SU-DHL-6 (cell line): Measurements from ENCODE around the gene CCDC167.

Source experiments
- H2AFZ ChIP-seq: fragments of 200-600 bp; sonication (generic); 2 replicates; pipeline ENCODE4 v1.6.1; 2014; ENCODE audit warnings: low read depth, mild to moderate bottlenecking, moderate library complexity, mixed read lengths, antibody characterized with exemption, low read length; ENCODE audit not compliant: severe bottlenecking
- H3F3A ChIP-seq: fragments of 200-600 bp; shearing (Covaris generic); 2 replicates; pipeline ENCODE4 v1.6.0; 2016; ENCODE audit warnings: antibody characterized with exemption, mild to moderate bottlenecking; ENCODE audit not compliant: insufficient read depth
- H3K27ac ChIP-seq: fragments of 200-600 bp; sonication (generic); 2 replicates; pipeline ENCODE4 v1.5.1; 2016; ENCODE audit warnings: low read depth, mild to moderate bottlenecking, low read length, moderate library complexity, mixed read lengths
- H3K27me3 ChIP-seq: fragments of 200-600 bp; sonication (generic), shearing (Covaris generic); 2 replicates; pipeline ENCODE4 v1.6.0; 2014; ENCODE audit warnings: mild to moderate bottlenecking, low read length
- H3K36me3 ChIP-seq: fragments of 200-600 bp; sonication (generic); 2 replicates; pipeline ENCODE4 v1.6.1; 2014; ENCODE audit warnings: mild to moderate bottlenecking, low read length, mixed read lengths
- H3K4me2 ChIP-seq: fragments of 300-600, 200-600 bp; shearing (Covaris generic), sonication (generic); 2 replicates; pipeline ENCODE4 v1.6.0; 2014; ENCODE audit warnings: low read length, low read depth, mild to moderate bottlenecking; ENCODE audit not compliant: poor library complexity, severe bottlenecking
- H3K4me3 ChIP-seq: fragments of 200-600 bp; sonication (generic); 2 replicates; pipeline ENCODE4 v1.5.1; 2014; ENCODE audit warnings: antibody characterized with exemption, low read length, mild to moderate bottlenecking, mixed read lengths; ENCODE audit not compliant: insufficient read depth, poor library complexity, severe bottlenecking
- H3K79me2 ChIP-seq: fragments of 200-600 bp; sonication (generic); 2 replicates; pipeline ENCODE4 v1.6.1; 2014; ENCODE audit warnings: mild to moderate bottlenecking, low read length, moderate library complexity; ENCODE audit not compliant: insufficient read depth
- H3K9ac ChIP-seq: fragments of 200-600 bp; sonication (generic); 2 replicates; pipeline ENCODE4 v1.7.0; 2014; ENCODE audit warnings: mild to moderate bottlenecking, low read length
- H3K9me2 ChIP-seq: fragments of 200-600 bp; sonication (generic); replicated peaks from 2 replicates; pipeline ENCODE4 v1.6.1; 2014; ENCODE audit warnings: low read length; ENCODE audit not compliant: insufficient read depth
- H3K9me3 ChIP-seq: fragments of 200-600 bp; sonication (generic); 2 replicates; pipeline ENCODE4 v1.6.1; 2014; ENCODE audit warnings: low read length, mixed read lengths; ENCODE audit not compliant: insufficient read depth
- H4K20me1 ChIP-seq: fragments of 200-600 bp; sonication (generic); 2 replicates; pipeline ENCODE4 v1.6.1; 2014; ENCODE audit warnings: low read depth, mild to moderate bottlenecking, antibody characterized with exemption, low read length, moderate library complexity, mixed read lengths
- EZH2phosphoT487 ChIP-seq: fragments of 200-600 bp; sonication (generic), shearing (Covaris generic); conservative IDR thresholded peaks from 2 replicates; pipeline ENCODE4 v1.6.1; 2018; ENCODE audit warnings: mild to moderate bottlenecking, antibody characterized with exemption, low read length, moderate library complexity, mixed read lengths
- TF ChIP-seq, protein P1 (sequence below): fragments of 200-600 bp; sonication (generic); IDR thresholded peaks from one replicate; pipeline ENCODE4 v1.5.1; 2017; ENCODE audit warnings: antibody characterized with exemption, mild to moderate bottlenecking, low read length, moderate library complexity; ENCODE audit not compliant: insufficient read depth, poor library complexity, severe bottlenecking

Gene CCDC167

DNA sequence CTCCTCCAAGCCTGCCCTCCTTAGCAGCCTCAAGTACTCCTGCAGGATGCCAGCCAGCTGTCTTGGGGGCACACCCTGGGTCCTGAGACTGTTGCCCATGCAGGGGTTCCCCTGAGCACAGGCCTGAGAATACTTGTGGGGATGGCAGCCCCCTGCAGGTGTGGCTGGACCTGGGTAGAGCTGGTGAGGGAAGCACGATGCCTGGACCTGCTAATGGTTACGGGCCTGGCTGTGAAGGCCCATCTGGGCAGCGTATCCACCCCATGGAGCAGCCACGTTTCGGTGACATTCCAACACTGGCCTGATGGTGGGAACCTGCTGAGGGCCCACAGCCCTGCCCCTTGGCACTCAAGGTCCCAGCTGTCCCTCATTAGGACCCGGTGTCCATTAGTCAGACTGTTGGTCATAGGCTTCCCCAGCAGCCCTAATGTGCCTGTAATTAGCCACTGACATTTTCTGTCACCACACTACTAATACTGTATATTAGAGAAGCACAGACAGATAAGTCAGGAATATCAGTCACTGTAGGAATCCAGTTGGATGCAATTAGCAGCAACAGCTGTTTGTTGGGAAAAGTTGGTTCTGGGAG lies 20.3 kb downstream of the CCDC167 start:
- Histone ChIP-seq H3K27me3 (no peaks in the 10 kb centered on the region), H3F3A (no peaks in the 10 kb centered on the region), H3K9ac (no peak overlapping the region), H3K79me2 (no peaks in the 10 kb centered on the region), H2AFZ (no peak overlapping the region), H3K4me3 (no peak overlapping the region), H3K36me3 (no peaks in the 10 kb centered on the region), H3K27ac (no peak overlapping the region), H4K20me1 (no peaks in the 10 kb centered on the region; the same call in 1 of the 2 replicates), H3K9me2 (no peaks in the 10 kb centered on the region), H3K4me2 (no peak overlapping the region), H3K9me3 (no peaks in the 10 kb centered on the region)
- TF ChIP-seq, protein P1, sequence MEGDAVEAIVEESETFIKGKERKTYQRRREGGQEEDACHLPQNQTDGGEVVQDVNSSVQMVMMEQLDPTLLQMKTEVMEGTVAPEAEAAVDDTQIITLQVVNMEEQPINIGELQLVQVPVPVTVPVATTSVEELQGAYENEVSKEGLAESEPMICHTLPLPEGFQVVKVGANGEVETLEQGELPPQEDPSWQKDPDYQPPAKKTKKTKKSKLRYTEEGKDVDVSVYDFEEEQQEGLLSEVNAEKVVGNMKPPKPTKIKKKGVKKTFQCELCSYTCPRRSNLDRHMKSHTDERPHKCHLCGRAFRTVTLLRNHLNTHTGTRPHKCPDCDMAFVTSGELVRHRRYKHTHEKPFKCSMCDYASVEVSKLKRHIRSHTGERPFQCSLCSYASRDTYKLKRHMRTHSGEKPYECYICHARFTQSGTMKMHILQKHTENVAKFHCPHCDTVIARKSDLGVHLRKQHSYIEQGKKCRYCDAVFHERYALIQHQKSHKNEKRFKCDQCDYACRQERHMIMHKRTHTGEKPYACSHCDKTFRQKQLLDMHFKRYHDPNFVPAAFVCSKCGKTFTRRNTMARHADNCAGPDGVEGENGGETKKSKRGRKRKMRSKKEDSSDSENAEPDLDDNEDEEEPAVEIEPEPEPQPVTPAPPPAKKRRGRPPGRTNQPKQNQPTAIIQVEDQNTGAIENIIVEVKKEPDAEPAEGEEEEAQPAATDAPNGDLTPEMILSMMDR: no peak
- TF ChIP-seq EZH2phosphoT487: no peak

DNA sequence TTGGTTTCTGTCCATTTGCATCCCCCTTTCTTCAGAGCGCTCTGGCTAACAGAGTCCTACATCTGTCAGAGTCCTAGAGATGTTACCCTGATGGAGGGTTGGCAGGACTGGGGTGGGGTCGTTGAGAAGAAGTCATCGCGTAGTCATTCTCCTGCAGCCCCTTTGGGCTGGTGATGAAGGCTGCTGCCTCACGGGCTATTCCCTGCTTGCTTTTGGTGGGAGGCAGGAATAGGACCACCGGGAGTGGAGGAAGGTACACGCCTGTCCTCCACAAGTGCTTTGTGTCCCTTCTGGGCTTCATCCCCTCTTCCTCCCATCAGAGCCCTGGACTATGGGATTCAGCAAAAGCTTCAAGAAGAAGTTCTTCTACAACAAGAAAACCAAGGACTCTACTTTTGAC lies 20.9 kb downstream of the CCDC167 start:
- Histone ChIP-seq H3F3A (no peaks in the 10 kb centered on the region), H3K36me3 (no peaks in the 10 kb centered on the region), H3K27ac (no peak overlapping the region), H3K4me3 (no peak overlapping the region), H2AFZ (no peak overlapping the region), H3K9me3 (no peaks in the 10 kb centered on the region), H3K4me2 (no peak overlapping the region), H3K9ac (no peak overlapping the region), H3K9me2 (no peaks in the 10 kb centered on the region), H3K27me3 (no peaks in the 10 kb centered on the region), H3K79me2 (no peaks in the 10 kb centered on the region), H4K20me1 (no peaks in the 10 kb centered on the region; the same call in 1 of the 2 replicates)
- TF ChIP-seq EZH2phosphoT487: no peak
- TF ChIP-seq, protein P1: no peak

DNA sequence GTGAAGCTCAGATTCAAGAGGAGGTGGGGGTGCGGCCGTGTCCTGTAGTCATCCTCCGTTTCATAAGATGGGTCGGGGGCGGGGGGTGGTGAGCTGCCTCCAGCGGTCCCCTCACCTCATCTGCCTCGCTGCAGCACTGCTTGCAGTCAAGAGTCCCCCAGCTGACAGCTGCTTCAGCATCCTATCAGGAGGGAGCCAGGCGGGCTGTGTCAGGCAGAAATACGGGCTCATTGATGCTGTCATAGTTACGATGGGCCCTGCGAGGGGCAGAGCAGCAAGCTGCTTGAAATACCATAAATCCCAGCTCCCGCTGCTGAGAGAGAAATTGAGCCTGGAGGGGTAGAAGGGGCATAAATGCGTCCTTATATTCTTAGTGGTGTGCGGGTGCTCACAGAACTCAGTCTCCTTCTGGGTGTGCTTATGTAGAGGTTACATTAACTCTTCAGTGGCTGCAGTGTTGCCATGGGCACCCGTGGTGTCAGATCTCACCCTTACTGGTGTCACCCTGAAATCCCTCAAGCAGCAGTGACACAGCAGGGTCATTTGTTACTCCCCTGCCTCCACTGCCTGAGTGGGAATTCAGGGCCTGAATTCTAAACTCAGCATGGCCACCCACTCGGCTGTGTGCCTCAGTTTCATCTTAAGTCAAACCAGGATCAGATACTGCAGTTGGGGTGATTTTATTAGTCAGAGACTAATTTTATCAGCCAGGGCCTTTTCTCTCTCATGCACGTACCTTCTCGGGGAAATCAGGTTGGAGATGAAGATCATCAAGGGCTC lies 21.8 kb downstream of the CCDC167 start:
- H3K27me3 ChIP-seq: no peaks in the 10 kb centered on the region
- H3K4me2 ChIP-seq: no peak overlapping the region
- no peaks in the 10 kb centered on the region for H3K79me2 ChIP-seq
- H3K9me3 ChIP-seq: no peaks in the 10 kb centered on the region
- H3F3A ChIP-seq: no peaks in the 10 kb centered on the region
- H3K9ac ChIP-seq: no peak overlapping the region
- H4K20me1 ChIP-seq: no peaks in the 10 kb centered on the region
- no peak overlapping the region for H2AFZ ChIP-seq
- H3K4me3 ChIP-seq: no peak overlapping the region
- no peak overlapping the region for H3K27ac ChIP-seq
- H3K36me3 ChIP-seq: no peaks in the 10 kb centered on the region
- TF ChIP-seq EZH2phosphoT487: no peak
- TF ChIP-seq, protein P1: no peak
- H3K9me2 ChIP-seq: no peaks in the 10 kb centered on the region
